Measurements from ENCODE around the gene DACT2.

GRCh38 chr6:168314021-168314420, 5.6 kb downstream of the DACT2 start:
- TF ChIP-seq ZNF384 (IDR thresholded peaks at IDR 0.05), result no peak
- no peak for TF ChIP-seq NFRKB (IDR thresholded peaks at IDR 0.05)
- no peak for TF ChIP-seq FOXK2 (IDR thresholded peaks at IDR 0.05)
- no peak for TF ChIP-seq FOXM1 (IDR thresholded peaks at IDR 0.05; ENCODE audit: borderline replicate concordance)
- TF ChIP-seq ELF4 (IDR thresholded peaks at IDR 0.05), result no peak
- TF ChIP-seq BHLHE40 (IDR thresholded peaks at IDR 0.05; ENCODE audit: borderline replicate concordance), result no peak
- no peak for TF ChIP-seq TARDBP (IDR thresholded peaks at IDR 0.05)
- no peak for TF ChIP-seq FOXA1 (IDR thresholded peaks at IDR 0.05)
- no peak for TF ChIP-seq CTBP1 (IDR thresholded peaks at IDR 0.05; ENCODE audit: borderline replicate concordance)
- TF ChIP-seq SP1 (IDR thresholded peaks at IDR 0.05), result no peak
- no peak for TF ChIP-seq L3MBTL2 (conservative IDR thresholded peaks at IDR 0.05)
